Aorta (tissue), 5 donors: ENCODE data around the gene PRTFDC1. TPM values are rescaled to one million over a fixed set of nuclear protein-coding genes. Genes with fewer than 3 reads are reported as not detected.
A peak's percentile ranks its signal among the peaks of the same experiment; 100 is the strongest.

ENCODE experiments used
- ATAC-seq: fragments of 200-7000 bp; cut with Tn5 transposase; one replicate; pipeline ENCODE4 v1.9.1; 2022; ENCODE audit warnings: moderate library complexity; ENCODE audit not compliant: low FRiP score
- DNase-seq, 2 donors: peaks; one replicate each; pipeline ENCODE4 v3.0.0-alpha.2; 2020
- H3K27ac ChIP-seq, 2 donors: one replicate each; pipeline ENCODE4 v1.5.1; 2013; ENCODE audit warnings: low read length in 2 of 2, mild to moderate bottlenecking in 2 of 2, moderate library complexity in 2 of 2, control low read depth in 1 of 2, inconsistent platforms in 1 of 2, low read depth in 1 of 2
- H3K27me3 ChIP-seq, 2 donors: one replicate each; pipeline ENCODE4 v1.6.1; 2013; ENCODE audit warnings: control low read depth in 1 of 2, low read length in 1 of 2, mild to moderate bottlenecking in 1 of 2, moderate library complexity in 1 of 2; ENCODE audit not compliant: insufficient read depth in 2 of 2, control insufficient read depth in 1 of 2
- H3K36me3 ChIP-seq, 2 donors: one replicate each; pipeline ENCODE4 v1.6.1; 2013; ENCODE audit warnings: control low read depth in 1 of 2, low read length in 1 of 2, mild to moderate bottlenecking in 1 of 2; ENCODE audit not compliant: insufficient read depth in 2 of 2, control insufficient read depth in 1 of 2
- H3K4me1 ChIP-seq, 2 donors: one replicate each; pipeline ENCODE4 v1.6.1; 2013; ENCODE audit warnings: low read length in 2 of 2, control low read depth in 1 of 2, mild to moderate bottlenecking in 1 of 2, moderate library complexity in 1 of 2; ENCODE audit not compliant: insufficient read depth in 2 of 2, control insufficient read depth in 1 of 2
- H3K4me3 ChIP-seq, 2 donors: one replicate each; pipeline ENCODE4 v1.5.1; 2013; ENCODE audit warnings: low read length in 2 of 2, control low read depth in 1 of 2, mild to moderate bottlenecking in 1 of 2
- H3K9me3 ChIP-seq: one replicate; pipeline ENCODE4 v1.6.1; 2013; ENCODE audit warnings: mild to moderate bottlenecking, low read length; ENCODE audit not compliant: control insufficient read depth
- WGBS, 2 donors: extraction: QIAGEN DNeasy Blood & Tissue Kit; methylation state at CpG; one replicate each; pipeline ENCODE4 v1.1.7; 2013; 5-methylcytosine and 5-hydroxymethylcytosine counted together
- intact Hi-C, 2 donors: fragments of 100-400 bp; cut with DNase I; formaldehyde crosslinking; loops; one replicate each; pipeline versions ENCODE4 v1.14.2 to v1.15.0; 2022
- long read RNA-seq, 2 donors: library from polyadenylated mRNA; unstranded; transcript quantifications; one replicate each; pipeline ENCODE4 v2.0.0, GENCODE V29; 2020 to 2021
- polyA plus RNA-seq, 2 donors: library from polyadenylated mRNA; stranded (reverse); fragments of 200-250 nt; gene quantifications; one replicate each; pipeline ENCODE4 v1.2.3, GENCODE V29; 2013
- total RNA-seq, 2 donors: library from RNA; stranded (reverse); fragmentation: NEBNext Ultra II Directional; extraction: Animal tissue kit (Norgen Biotek cat#: 25700); gene quantifications; one replicate each; pipeline ENCODE4 v1.2.1, GENCODE V29; 2021
- donor health status: healthy with polysubstance abuse.
- donor health status: Bipolar disorder and iron deficiency.
- donor health status: DM: no; HTN: no; CAD: no.
- donor health status: DM: no; HTN: no; CAD: no.
- donor health status: DM: yes; HTN: yes; CAD: no.

PRTFDC1 gene
- total RNA-seq (1 to 10 TPM; 3.1 to 9.2 TPM), polyA plus RNA-seq (10 to 100 TPM; 14.4 to 15.7 TPM)
- long read RNA-seq, donor 1, partial matches to known transcripts = 0 of 1 reads
- long read RNA-seq, donor 1, other reads (novel, unspliced or antisense) = 1 of 1 reads
- long read RNA-seq, donor 2, partial matches to known transcripts = 0 of 2 reads
- long read RNA-seq, donor 2, other reads (novel, unspliced or antisense) = 2 of 2 reads

DNA sequence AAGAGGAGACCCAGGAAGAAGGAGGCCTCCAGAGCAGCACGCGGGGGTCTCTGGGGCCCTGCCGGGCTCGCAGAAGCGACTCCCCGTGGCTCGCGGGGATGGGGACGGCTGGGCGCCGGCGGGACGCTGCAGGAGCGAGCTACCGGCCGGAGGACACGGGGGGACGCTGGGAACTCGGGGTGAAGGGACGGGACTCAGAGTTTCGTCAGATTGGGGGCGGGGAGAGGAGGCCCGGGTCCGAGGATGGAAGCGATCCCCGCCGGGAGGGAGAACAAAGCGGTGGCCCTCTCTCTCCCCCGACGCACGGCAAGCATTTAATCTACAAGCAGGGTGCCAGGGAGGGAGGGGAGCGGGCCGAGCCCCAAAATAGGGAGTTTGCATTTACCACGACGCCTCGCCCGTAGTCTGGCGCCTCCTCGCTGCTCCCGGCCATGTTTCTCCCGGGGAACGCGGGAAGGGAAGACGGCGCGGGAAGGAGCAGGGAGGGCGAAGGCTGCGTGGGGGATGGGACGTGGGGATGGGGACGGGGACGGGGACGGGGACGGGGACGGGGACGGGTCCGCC lies at the start of gene PRTFDC1:
TSS of gene PRTFDC1 (minus strand) at position 464 of the 564 bp plus-strand sequence. CDS start at position 433, 31 bp downstream.
- peak within 1 kb of the TSS; percentile 58 to 66 for H3K4me3 ChIP-seq
- H3K4me1 ChIP-seq = no peaks in the 10 kb centered on the region
- no peaks in the 10 kb centered on the region for H3K27me3 ChIP-seq
- H3K27ac ChIP-seq = no peak within 1 kb of the TSS
- DNase-seq (peak; percentile 63 to 80), ATAC-seq (peak; percentile 58)
- H3K9me3 ChIP-seq = no peaks in the 10 kb centered on the region
- WGBS, 2 donors = 2% methylated on average over 35 to 56 of the region's 56 CpGs
- intact Hi-C loops = loop anchor here in 1 of 2 donors (10.0 kb wide), 1 partner anchor 227 kb away; the partner anchor contains the start of gene ARHGAP21
- no peaks in the 10 kb centered on the region for H3K36me3 ChIP-seq

GRCh38 chr10:24998044-24998443 lies 45.6 kb upstream of the PRTFDC1 start:
- H3K27ac ChIP-seq = no peak overlapping the region
- no peaks in the 10 kb centered on the region for H3K36me3 ChIP-seq
- peaks cover 0 to 2% of the 10 kb centered on the region in 2 donors for H3K4me1 ChIP-seq
- no peaks in the 10 kb centered on the region for H3K27me3 ChIP-seq
- H3K9me3 ChIP-seq = no peaks in the 10 kb centered on the region
- H3K4me3 ChIP-seq = no peak overlapping the region
- intact Hi-C loops = loop anchor here in 1 of 2 donors (10.0 kb wide), 1 partner anchor 273 kb away; the partner anchor contains the start of gene ARHGAP21
- ATAC-seq (no peak), DNase-seq (no peak)
- WGBS, 2 donors = 84 to 87% methylated on average over 3 of the region's 3 CpGs

DNA sequence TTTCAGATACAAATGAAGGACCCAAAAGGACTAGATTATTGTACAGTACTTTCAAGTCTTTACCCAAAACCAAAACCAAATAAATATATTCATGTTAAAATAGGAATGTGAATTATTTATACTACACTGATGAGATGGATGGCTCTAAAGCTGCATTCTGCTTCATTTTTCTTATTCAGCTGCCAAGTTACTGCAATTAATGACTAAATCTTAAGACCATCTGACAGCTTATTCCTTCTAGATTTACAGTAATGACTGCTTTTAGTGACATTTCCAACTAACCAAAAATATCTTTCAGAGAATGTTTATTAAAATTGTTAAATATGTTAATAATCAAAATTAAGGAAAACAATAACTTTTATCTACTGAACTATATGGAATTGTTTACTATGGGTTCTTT lies 42.7 kb upstream of the PRTFDC1 start:
- H3K4me3 ChIP-seq = no peak overlapping the region
- intact Hi-C loops = loop anchor here in 1 of 2 donors (10.0 kb wide), 1 partner anchor 270 kb away; the partner anchor contains the start of gene ARHGAP21
- DNase-seq = no peak
- no peaks in the 10 kb centered on the region for H3K9me3 ChIP-seq
- no peaks in the 10 kb centered on the region for H3K36me3 ChIP-seq
- ATAC-seq = no peak
- no peaks in the 10 kb centered on the region for H3K27me3 ChIP-seq
- H3K4me1 ChIP-seq = no peaks in the 10 kb centered on the region
- no peak overlapping the region for H3K27ac ChIP-seq

GRCh38 chr10:24993237-24993958 lies 41.0 kb upstream of the PRTFDC1 start:
- Histone ChIP-seq H3K9me3 (no peaks in the 10 kb centered on the region), H3K4me1 (no peaks in the 10 kb centered on the region), H3K36me3 (no peaks in the 10 kb centered on the region), H3K4me3 (no peak overlapping the region), H3K27ac (no peak overlapping the region), H3K27me3 (no peaks in the 10 kb centered on the region)
- WGBS, 2 donors = 96 to 100% methylated on average over 1 of the region's 1 CpG
- DNase-seq (no peak), ATAC-seq (no peak)
- intact Hi-C loops = loop anchor here (5.0 to 10.0 kb wide), 2 partner anchors 269 to 351 kb away; partner anchors contain the start of gene ARHGAP21 (in 1 of the 2)

DNA sequence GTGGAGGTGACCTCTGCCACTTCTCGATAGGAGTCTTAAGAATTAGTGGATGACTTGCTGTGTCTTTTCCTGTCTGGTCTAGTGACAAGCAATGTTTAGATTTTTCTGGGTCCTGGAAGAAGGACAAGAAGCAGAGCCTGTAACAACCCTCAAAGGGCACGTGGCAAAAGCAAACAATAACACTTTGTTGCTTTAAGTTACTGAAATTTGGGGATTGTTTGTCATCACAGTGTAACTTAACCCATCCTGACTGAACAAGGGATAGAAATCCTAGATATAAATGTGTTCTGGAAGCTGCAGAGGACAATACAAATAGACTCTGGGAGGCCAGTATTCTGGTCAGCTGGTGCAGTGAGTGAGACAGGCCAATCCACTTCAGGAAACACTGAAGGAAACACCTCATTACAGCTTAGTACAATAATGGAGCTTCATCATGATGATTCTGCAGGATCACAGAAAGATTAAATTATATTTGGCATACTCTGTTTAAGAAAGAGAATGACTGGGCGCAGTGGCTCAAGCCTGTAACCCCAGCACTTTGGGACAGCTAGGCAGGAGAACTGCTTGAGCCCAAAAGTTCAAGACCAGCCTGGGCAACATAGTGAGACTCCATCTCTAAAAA lies 40.2 kb upstream of the PRTFDC1 start:
- 85 to 87% methylated on average over 3 of the region's 3 CpGs for WGBS, 2 donors
- Histone ChIP-seq H3K27me3 (no peaks in the 10 kb centered on the region), H3K27ac (no peak overlapping the region), H3K9me3 (no peaks in the 10 kb centered on the region), H3K4me3 (no peak overlapping the region), H3K4me1 (no peaks in the 10 kb centered on the region), H3K36me3 (no peaks in the 10 kb centered on the region)
- DNase-seq = no peak
- ATAC-seq = no peak
- intact Hi-C loops = loop anchor here (5.0 to 10.0 kb wide), 2 partner anchors 268 to 350 kb away; partner anchors contain the start of gene ARHGAP21 (in 1 of the 2)

GRCh38 chr10:24991298-24991697 lies 38.9 kb upstream of the PRTFDC1 start:
- intact Hi-C loops = loop anchor here (5.0 to 10.0 kb wide), 2 partner anchors 266 to 349 kb away; partner anchors contain the start of gene ARHGAP21 (in 1 of the 2)
- WGBS, 2 donors = 85 to 92% methylated on average over 13 of the region's 13 CpGs

GRCh38 chr10:24989867-24990266 lies 37.5 kb upstream of the PRTFDC1 start:
- WGBS, 2 donors = 3 to 5% methylated on average over 1 of the region's 1 CpG
- no peaks in the 10 kb centered on the region for H3K27me3 ChIP-seq
- DNase-seq (no peak), ATAC-seq (no peak)
- no peaks in the 10 kb centered on the region for H3K36me3 ChIP-seq
- no peak overlapping the region for H3K4me3 ChIP-seq
- H3K4me1 ChIP-seq = no peaks in the 10 kb centered on the region
- H3K9me3 ChIP-seq = no peaks in the 10 kb centered on the region
- intact Hi-C loops = loop anchor here (5.0 to 10.0 kb wide), 2 partner anchors 265 to 348 kb away; partner anchors contain the start of gene ARHGAP21 (in 1 of the 2)
- H3K27ac ChIP-seq = no peak overlapping the region

More at GRCh38 chr10:24991298-24991697, 38.9 kb upstream of the PRTFDC1 start:
- DNase-seq (no peak), ATAC-seq (no peak)
- Histone ChIP-seq H3K4me3 (no peak overlapping the region), H3K27me3 (no peaks in the 10 kb centered on the region), H3K9me3 (no peaks in the 10 kb centered on the region), H3K27ac (no peak overlapping the region), H3K36me3 (no peaks in the 10 kb centered on the region), H3K4me1 (no peaks in the 10 kb centered on the region)

DNA sequence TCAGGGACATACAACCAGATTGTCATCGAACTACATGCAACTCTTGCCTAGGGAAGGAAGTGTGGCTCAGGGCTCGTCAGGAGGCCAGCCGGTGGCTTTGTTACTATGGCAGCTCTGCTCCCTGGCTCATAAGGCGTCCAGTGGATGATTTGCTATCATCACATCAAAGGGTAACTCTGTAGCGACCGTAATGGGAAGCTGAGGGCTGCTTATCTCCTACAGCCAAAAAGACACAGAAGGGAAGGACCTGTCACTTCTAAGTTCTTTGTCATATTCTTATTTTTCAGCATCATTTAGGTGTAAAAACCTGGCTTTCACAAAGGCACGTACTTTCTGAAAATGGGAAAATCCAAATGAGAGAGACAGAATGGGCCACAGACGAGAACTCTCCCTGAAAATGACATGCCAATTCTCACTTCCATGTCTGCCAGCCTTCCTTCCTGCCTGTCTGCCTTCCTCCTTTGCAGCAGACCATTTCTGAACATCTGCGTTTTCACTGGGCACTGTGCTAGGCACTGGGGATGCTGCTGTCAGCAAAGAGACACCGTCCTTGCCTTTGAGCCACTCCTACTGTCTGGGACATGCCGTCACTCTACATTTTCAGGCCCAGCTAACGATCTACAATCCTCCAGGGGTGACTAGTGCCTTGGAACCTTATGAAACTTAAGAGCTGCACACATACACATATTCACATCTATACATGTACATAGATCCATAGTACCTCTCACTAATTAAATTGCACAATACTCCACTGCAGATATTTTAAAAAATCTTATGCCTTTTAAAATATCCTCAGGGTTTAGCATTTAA lies 36.6 kb upstream of the PRTFDC1 start:
- no peak overlapping the region for H3K27ac ChIP-seq
- DNase-seq (no peak), ATAC-seq (no peak)
- H3K27me3 ChIP-seq = no peaks in the 10 kb centered on the region
- no peaks in the 10 kb centered on the region for H3K36me3 ChIP-seq
- H3K4me1 ChIP-seq = no peaks in the 10 kb centered on the region
- H3K9me3 ChIP-seq = no peaks in the 10 kb centered on the region
- WGBS, 2 donors = 77 to 82% methylated on average over 12 of the region's 12 CpGs
- no peak overlapping the region for H3K4me3 ChIP-seq
- intact Hi-C loops = no loop called here
